DMS79 (cell line): ENCODE measurements around the gene PPL.
A peak's percentile ranks its signal among the peaks of the same experiment; 100 is the strongest.
"Not testable (repeated sequence)": the region's sequence is repeated elsewhere in the genome, so short reads cannot be mapped to it uniquely, and the experiment has no call there.

ENCODE experiments used
- DNase-seq: peaks from one replicate; lab custom pipeline; 2025; lab: John Stamatoyannopoulos, UW

The PPL gene

DNA sequence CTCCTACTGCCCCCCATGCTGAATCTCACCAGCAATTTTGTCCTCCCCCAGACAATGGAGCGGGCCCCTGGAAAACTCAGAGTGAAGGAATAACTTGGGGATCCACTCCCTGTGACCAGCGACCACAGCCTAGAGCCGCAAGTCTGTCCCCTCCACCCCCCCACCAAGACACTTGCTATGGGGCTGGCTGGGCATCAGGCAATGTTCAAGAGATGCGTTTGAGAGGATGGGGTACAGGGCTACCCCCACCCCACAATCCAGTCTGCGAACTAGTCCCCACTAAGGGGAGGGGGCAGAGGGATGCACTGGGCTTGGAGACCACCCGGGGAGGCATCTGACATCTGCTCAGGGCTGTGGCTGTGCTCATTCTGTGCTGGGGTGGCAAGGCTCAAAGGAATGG lies 2.4 kb downstream of the PPL start:
- no peak for DNase-seq

DNA sequence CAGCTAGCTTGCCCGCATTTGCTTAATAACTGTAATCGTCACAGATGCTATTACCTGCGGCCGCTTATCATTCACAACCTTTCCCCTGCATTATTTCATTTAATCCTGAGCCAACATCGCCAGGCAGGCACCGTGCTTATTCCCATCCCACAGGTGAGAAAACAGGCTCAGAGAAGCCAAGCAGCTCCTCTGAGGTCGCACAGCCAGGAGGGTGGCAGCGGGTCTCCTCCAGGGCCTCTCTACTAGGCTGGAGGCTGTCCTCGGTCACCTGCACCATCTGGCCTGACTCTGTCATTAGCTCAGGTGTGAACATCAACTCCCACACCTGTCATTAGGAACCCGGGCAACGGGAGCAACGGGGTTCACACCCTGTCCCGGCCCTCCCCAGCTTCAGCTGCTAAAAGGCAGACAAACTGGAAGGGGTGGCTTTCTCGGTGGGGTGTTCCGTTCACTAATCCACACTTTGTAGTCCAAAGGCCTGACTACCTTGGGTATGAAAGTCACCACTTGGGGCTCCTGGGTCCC lies 3.0 kb downstream of the PPL start:
- DNase-seq: no peak

DNA sequence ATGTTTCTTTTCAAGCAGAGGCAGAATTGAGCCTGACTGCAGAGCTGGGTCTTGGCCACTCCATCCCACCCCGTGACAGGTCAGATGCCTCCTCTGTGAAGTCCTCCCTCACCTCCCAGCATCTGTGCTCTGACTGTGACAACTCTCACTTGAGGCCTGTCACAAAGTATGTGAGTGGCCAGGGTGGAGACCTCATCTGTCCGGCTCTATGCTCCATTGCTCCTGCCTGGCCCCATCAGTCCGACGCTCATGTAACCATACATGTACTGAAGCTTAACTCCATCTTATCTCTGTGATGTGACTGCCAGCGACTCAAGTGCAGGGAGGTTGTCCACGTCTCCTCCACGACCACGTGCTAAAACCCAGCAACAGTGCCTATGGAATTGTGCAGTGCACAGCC lies 3.5 kb downstream of the PPL start:
- DNase-seq: no peak

DNA sequence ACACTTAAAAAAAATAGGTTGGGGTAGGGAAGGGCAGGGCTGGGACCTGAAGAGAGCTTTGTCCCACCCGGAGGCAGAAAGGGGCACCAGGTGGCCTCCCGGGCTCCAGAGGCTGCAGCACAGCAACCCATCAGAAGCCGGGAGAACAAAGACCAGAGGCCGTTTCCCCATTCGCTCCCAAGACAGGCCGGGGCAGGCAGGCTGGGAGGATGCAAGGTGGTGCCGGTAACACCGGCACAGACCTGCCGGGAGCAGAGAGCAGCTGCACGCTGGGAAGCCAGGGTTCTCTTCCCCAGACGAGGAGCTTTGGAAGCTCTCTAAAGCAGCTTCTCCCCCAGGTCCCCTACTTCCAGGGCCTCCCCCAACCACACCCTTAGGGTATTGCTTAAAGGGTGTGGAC lies 5.6 kb downstream of the PPL start:
- DNase-seq: no peak

DNA sequence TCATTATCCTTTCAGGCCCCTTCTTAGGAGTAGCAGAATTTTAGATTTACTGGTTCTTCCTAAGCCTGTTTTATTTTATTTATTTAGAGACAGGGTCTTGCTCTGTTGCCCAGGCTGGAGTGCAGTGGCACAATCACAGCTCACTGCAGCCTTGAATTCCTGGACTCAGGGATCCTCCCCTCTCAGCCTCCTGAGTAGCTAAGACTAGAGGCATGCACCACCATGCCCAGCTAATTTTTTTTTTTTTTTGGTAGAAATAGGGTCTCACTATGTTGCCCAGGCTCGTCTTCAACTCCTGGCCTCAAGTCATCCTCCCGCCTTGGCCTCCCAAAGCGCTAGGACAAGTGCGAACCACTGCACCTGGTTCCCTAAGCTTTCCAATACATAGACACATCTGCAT lies 7.3 kb downstream of the PPL start:
- DNase-seq: not testable (repeated sequence)

DNA sequence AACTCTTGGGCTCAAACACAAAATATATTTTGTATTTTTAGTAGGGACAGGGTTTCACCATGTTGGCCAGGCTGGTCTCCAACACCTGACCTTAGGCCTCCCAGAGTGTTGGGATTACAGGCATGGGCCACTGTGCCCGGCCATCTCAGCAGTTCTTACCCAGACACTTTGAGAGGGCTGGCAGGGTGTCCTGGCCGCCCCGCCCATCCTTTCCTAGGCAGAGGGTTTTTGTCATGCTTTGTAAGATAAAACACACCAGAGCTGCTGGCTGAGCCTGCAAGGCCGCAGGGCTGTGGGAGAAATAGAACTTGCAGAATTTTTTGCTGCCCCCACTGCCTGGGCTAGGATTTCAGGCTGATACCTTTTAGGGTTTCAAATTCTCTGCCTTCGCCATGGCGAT lies 8.7 kb downstream of the PPL start:
- DNase-seq: no peak

DNA sequence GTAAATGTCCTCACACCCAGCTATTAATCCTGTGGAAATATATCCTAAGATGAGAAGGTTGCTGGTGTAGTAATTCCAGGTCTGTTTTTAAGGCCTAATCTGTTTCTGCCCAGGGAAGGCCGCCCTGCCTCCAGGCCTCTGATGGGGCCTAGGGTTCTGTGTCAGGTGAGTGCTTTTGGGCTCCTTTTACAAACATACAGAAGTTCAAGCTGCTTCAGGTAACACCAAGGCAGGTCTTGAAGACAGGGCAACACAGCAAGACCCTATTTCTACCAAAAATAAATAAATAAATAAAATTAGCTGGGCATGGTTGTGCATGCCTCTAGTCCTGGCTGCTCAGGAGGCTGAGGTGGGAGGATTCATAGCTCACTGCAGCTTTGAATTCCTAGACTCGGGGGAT lies 9.3 kb downstream of the PPL start:
- DNase-seq: no peak

DNA sequence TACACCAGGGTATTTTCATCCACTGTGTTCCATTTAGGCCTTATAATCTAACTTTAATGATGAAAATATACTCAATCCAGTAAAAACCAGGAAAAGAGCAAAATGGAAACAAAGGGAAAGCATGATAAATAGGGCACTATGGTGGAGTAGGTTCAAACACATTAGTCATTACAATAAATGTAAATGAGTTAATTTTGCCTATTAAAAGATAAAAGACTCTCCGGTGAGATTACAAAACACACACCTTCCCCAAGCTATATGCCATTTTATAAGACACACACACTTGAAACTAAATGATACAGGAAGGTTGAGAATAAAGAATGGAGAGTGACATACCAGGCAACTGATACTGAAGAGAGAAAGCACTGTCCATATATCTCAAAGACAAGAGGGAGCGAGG lies 10.0 kb downstream of the PPL start:
- DNase-seq: no peak

DNA sequence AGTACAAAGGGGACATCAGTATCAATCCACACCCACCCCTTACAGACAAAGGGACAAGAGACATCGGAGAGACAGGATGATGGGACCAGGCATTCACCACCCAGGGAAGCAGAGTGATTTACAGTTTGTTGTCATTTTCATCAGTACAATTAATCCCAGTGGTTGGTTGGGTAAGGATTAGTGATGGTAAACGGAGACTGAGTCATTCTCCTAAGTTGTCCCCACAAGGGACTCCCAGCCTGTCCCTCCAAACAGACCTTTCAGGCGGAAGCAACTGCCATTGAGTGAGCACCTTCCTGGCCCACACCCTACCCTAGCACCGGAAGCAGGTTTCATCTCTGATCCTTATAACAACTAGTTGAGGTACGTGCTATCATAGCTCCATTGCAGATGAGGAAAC lies 11.2 kb downstream of the PPL start:
- no peak for DNase-seq

DNA sequence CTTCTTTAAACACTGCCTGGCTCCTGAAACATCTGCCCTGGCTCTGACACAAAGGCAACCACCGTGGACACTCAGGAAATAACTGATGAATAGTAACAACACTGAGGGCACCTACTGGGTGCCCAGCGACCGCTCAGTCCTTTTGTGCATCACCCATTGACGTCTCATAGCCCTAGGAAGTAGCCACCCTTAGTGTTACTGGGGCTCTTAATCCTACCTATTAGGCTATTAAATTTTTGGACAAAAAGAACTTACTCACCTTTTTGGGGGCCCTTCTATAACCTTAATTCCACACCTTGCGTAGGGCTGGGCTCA lies 11.7 kb downstream of the PPL start:
- DNase-seq: no peak

DNA sequence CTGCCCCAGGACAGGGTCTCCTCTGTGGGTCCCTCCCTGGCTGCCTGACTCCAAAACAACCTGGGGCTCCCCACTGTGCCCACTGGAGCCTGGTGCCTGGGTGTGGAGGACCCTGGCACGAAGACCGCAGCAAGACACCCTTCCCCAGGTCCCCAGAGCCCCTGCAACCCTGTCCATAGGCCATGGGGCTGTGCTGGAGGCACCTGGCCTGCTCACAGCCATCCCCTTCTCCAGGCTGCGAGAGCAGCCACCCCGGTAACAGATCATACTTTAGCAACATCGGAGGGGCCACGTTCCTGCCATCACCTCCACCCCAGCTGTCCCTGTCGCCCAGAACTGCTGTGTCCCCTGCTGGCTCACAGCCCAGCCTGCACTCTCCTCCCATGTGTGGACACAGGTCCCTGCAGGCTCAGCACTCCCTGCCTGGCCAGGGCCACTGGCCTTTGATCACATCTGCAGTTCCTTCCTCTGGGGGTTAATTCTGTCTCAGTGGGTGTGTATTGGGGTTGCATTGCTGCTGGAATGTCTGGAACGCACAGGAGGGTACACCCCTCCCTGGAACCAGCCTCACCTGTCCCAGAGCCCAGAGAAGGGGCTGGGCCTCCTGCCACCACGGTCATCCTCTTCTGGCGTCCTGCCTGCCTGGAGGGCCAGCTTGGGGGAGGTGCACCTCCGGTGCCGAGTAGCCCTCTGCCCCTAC lies 12.2 kb downstream of the PPL start:
- DNase-seq: no peak

DNA sequence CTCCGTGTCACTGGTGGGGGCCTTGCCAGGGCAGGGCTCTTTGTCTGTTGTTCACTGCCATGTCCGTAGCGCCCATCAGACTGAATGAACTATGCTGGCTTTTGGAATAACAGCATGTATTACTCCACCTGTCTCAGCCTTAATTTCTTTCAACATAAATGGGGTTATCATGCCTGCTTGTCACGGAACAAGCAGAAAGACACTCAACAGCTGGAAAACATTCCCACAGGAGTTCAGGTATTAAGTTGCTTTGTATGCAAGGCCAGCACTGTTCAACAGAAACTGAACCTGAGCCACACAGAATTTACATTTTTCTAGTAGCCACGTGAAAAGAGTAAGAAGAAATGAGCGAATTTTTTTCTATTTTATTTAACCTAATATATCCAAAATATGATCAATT lies 13.1 kb downstream of the PPL start:
- no peak for DNase-seq

DNA sequence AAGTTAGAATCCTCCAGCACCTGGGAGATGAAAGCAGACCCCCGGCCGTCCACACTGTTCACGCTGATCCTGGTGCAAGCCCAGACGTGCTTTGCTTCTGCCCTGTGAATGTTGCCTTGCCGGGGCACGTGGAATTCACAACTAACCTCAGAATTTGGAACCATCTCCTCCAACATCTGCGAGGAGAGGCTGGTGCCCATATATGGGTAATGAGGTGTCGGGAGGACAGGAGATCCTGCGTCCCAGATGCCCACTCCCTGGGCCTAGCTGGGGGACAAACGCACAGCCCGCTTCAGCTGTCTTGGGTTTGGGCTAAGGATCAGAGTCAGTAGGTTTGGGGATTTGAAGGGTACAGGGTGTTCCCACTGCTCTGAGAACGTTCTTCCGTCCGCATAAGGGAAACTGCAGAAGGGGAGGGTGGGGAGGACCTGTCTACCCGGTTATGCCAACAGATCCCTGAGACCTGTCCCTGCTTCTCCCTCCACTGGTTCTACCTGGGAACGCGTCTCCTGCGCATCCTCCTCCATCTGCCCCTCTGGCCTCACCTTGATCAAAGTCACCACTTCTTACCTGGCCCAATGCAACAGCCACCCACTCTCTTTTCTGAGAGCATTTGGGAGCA lies 14.1 kb downstream of the PPL start:
- no peak for DNase-seq

DNA sequence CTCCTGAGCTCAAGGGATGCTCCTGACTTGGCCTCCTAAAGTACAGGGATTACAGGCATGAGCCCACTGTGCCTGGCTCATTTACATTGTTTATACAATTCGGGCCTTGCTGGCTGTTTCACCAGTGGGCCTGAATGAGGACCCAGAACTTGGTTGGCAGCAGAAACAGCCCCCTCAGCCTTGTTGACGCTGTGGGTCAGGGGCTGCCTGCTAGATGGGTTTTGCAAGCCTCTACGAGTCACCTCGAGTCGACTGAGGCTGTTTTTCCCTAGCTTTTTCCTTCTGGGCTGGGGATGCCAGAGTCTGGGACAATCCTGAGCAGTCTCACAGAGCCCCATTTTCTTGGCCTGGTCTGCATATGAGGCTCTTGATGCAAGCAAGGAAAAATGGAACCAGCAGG lies 16.1 kb downstream of the PPL start:
- DNase-seq: no peak

DNA sequence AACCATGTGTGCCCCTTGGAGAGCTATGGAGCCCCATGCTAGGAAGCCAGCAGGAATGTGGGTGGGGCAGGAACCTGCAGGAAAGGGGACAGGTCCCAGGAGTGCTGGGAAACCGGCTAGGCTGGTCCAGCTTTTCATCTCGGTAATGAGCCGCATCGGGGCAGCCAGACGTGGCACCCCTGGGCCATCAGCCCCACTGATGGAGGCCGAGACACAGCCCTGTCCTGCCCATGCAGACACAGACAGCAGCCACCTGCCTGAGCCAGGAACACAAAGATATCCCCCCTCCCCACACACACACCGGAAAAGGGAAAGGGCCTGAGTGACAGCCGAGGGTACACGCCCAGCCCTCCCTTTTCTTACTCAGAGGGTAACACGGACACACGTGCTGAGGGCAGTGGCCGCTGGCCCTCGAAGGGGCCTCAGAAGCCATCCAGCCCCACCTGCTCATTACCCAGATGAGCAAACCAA lies 18.1 kb downstream of the PPL start:
- peak; percentile 94 for DNase-seq

DNA sequence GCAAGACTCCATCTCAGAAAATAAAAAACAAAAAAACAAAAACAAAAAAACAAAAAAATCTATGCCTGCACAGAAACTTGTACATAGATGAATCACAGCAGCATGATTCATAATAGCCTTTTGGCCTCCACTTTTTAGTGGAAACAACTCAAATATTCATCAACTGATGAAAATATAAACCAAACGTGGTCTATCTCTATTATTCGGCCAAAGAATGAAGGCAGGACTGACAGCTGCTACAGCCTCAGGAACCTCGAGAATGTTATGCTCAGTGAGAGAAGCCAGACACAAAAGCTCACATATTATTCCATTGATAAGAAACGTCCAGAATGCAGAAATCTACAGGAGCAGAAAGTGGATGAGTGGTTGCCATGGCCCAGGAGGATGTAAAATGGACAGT lies 19.8 kb downstream of the PPL start:
- DNase-seq: no peak

DNA sequence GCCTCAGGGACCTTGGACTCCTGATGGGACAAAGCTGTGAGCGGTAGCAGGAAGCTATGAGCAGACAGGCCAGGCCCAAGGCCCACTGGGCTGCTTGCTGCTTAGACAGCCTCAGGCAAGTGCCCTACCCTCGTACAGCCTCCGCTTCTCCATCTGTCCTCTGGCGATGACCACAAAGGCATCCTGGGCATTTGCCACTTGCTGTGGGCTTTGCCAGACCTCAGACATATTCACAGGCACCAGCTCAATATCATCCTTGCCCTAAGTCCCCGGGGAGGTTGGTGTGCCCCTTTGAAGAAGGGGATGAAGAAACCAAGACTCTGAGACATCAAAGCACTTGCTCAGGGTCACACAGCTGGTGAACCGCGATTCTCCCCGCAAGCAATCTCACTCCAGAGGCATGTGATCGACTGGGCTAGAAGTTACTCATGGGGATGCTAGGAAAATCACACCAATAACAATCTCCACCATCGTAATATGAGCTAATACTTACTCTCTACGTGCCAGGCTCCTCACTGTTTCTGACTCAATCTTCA lies 21.7 kb downstream of the PPL start:
- DNase-seq: no peak

DNA sequence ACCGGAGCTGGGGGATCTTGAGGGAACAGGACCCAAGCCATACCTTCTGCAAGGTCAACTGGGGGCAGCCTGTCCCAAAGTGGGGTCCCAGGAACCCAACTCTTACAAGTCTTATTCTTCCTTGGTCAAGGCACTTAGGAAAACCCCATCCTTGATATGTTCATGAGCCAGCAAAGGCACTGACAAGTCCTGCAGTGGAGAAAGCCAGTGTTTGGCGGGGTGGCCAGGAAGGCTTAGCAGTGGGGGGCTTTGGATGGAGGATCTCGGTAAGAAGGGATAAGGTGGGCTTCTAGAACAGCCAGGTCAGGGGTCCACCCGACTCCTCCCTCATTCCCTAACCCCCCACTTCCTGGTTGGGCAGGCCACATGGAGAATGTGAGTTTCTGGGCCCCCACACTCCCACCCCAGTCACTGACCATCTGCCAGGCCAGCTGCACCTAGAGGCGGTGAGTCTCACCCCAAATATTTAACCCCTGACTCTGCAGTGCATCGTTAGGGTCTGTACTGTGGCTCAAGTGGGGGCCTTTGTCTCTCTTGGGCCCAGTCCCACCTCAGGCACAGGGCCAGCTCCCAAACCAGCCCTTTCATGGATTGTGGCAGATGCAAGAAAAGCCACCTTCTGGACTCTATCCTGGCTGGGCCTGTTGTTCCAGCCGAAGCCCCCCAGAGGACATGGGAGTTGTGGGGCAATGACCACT lies 22.3 kb downstream of the PPL start:
- DNase-seq: no peak

DNA sequence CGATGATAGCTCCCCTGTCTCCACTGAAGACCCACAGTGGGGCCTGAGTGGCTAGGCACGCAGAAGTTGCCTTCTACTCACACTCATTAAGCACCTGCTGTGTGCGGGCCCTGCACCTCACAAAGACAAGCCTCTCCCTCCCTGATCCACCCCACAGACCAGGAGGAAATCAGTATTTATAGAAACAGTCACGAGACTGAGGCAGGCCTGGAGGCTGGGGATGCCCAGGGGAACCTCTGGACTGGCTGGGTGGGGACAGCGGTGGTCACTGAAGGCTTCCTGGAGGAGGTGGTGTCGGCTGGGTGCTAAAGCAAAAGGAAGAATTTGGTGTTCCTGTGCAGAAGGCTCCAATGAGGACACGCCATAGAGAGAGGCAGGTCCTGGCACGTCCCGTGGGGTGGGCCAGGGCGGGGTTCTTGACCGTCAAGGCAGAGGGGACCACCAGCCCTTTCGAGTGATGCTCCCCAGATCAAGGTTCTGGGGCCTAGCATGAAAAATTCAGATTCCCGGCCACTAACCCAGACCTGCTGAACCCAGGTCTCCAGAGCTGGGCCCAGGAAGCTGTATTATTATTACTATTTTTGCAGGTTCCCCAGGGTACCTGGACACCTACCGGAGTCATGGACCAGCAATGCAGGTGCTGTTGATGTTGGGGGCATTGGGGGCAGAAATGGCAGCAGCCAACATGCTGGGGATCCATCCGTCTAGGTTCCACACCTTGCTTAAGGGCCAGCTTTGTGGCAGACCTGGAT lies 23.0 kb downstream of the PPL start:
- no peak for DNase-seq

DNA sequence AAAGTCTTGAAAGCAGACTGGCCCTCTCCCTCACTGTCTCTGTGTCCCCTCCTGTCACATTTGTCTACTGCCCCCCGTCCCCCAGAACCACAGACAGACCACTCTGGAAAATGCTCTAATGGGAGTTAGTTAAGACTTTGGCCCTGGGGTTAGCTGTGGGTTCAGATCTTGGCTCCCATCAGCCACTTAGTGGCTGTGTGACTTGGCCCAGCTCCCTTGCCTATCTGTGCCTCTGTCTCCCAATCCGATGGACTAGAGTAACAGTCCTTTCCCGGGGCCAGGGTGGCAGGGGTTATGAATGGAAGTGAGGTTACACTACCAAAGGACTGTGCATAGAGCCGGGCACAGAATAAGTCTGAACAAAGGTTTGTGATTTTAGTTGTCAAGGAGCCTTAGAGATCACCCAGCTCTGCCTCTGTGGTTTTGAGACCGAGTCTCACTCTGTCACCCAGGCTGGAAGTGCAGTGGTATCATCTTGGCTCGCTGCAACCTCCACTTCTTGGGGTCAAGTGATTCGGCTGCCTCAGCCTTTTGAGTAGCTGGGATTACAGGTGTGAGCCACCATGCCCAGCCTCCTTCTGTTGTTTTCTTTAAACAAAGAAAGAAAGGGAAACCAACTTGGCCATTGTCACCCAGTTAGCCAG lies 23.7 kb downstream of the PPL start:
- no peak for DNase-seq

DNA sequence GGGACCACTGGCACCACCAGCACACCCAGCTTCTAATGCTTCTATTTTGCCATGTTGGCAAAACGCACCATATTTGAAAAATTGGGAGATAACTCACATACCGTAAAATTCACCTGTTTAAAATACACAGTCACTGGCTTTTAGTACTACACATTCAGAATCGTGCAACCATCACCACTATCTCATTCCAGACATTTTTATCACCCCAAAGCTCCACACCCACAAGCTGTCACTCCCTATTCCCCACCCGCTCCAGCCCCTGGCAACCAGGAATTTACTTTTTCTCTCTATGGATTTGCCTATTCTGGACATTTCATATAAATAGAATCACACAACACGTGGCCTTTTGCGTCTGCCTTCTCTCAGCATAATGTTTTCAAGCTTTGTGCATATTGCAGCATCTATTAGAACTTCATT lies 25.0 kb downstream of the PPL start:
- DNase-seq: no peak

DNA sequence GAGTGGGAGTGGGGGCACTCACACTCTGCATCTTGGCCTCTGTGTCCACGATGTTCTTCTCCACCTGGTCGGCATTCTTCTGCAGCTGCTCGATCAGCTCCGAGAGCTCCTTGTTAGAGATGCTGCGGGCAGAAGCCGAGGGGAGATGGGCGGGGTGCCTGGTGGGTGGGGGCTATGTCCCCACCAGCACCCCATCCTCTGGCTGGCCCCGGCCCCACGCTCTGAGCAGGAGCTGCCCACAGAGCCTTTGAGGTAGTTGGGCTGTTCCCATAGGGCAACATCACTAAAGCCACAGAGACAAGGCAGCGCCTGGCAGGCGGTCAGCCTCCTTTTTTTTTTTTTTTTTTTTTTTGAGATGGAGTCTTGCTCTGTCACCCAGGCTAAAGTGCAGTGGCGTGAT lies 26.1 kb downstream of the PPL start:
- no peak for DNase-seq
